ENCODE measurements around the gene PHKG2.

PHKG2 gene

GRCh38 chr16:30780021-30780420 lies 31.8 kb downstream of the PHKG2 start:
- peaks cover 3% of the 10 kb centered on the region; the same call in 1 of the 2 replicates for H3K79me2 ChIP-seq (ENCODE audit: insufficient read depth, low read length)
- H3K4me3 ChIP-seq (ENCODE audit: low read length, poor library complexity, severe bottlenecking), result no peak overlapping the region
- no peaks in the 10 kb centered on the region for H3K27me3 ChIP-seq (ENCODE audit: insufficient read depth, low read length, poor library complexity, severe bottlenecking)
- H3K4me1 ChIP-seq (ENCODE audit: insufficient read depth, low read length, poor library complexity, severe bottlenecking), result no peaks in the 10 kb centered on the region
- H2AFZ ChIP-seq (ENCODE audit: low read length), result no peak overlapping the region
- H3K36me3 ChIP-seq (ENCODE audit: insufficient read depth, low read length), result peaks cover 16% of the 10 kb centered on the region; the same call in 1 of the 2 replicates
- no peaks in the 10 kb centered on the region for H3K9me2 ChIP-seq (replicated peaks; ENCODE audit: low read depth, low read length)
- no peak overlapping the region for H3K9ac ChIP-seq (ENCODE audit: low read depth, low read length, poor library complexity, severe bottlenecking)
- no peaks in the 10 kb centered on the region for H3F3A ChIP-seq (ENCODE audit: low read depth)
- H3K9me3 ChIP-seq (ENCODE audit: insufficient read depth, low read depth, low read length), result no peaks in the 10 kb centered on the region
- no peak for TF ChIP-seq CTCF (conservative IDR thresholded peaks at IDR 0.05; ENCODE audit: low read length)
- TF ChIP-seq EZH2phosphoT487 (IDR thresholded peaks at IDR 0.05; ENCODE audit: borderline replicate concordance), result no peak
- no peak overlapping the region for H3K4me2 ChIP-seq (ENCODE audit: low read depth, low read length, poor library complexity, severe bottlenecking)
- H4K20me1 ChIP-seq (ENCODE audit: insufficient read depth, low read length, poor library complexity, severe bottlenecking), result no peaks in the 10 kb centered on the region

- H3K4me2 ChIP-seq (ENCODE audit: low read depth, low read length, poor library complexity, severe bottlenecking), result no peak overlapping the region
- H3K79me2 ChIP-seq (ENCODE audit: insufficient read depth, low read length), result peaks cover 9% of the 10 kb centered on the region; the same call in 1 of the 2 replicates
- no peaks in the 10 kb centered on the region for H3K9me3 ChIP-seq (ENCODE audit: insufficient read depth, low read depth, low read length)
- H2AFZ ChIP-seq (ENCODE audit: low read length), result no peak overlapping the region
- no peaks in the 10 kb centered on the region for H3K9me2 ChIP-seq (replicated peaks; ENCODE audit: low read depth, low read length)
- H3K27me3 ChIP-seq (ENCODE audit: insufficient read depth, low read length, poor library complexity, severe bottlenecking), result no peaks in the 10 kb centered on the region
- no peak overlapping the region for H3K4me3 ChIP-seq (ENCODE audit: low read length, poor library complexity, severe bottlenecking)
- TF ChIP-seq EZH2phosphoT487 (IDR thresholded peaks at IDR 0.05; ENCODE audit: borderline replicate concordance) (no peak), CTCF (conservative IDR thresholded peaks at IDR 0.05; ENCODE audit: low read length) (no peak)
- no peak overlapping the region for H3K9ac ChIP-seq (ENCODE audit: low read depth, low read length, poor library complexity, severe bottlenecking)
- H3K4me1 ChIP-seq (ENCODE audit: insufficient read depth, low read length, poor library complexity, severe bottlenecking), result no peaks in the 10 kb centered on the region
- no peaks in the 10 kb centered on the region for H4K20me1 ChIP-seq (ENCODE audit: insufficient read depth, low read length, poor library complexity, severe bottlenecking)
- H3K36me3 ChIP-seq (ENCODE audit: insufficient read depth, low read length), result peaks cover 16% of the 10 kb centered on the region; the same call in 1 of the 2 replicates
- H3F3A ChIP-seq (ENCODE audit: low read depth), result no peaks in the 10 kb centered on the region
Measured at GRCh38 chr16:30780549-30780948, 32.3 kb downstream of the PHKG2 start.

- Histone ChIP-seq H3K36me3 (ENCODE audit: insufficient read depth, low read length) (peaks cover 16% of the 10 kb centered on the region; the same call in 1 of the 2 replicates), H3K27me3 (ENCODE audit: insufficient read depth, low read length, poor library complexity, severe bottlenecking) (no peaks in the 10 kb centered on the region)
- TF ChIP-seq CTCF (conservative IDR thresholded peaks at IDR 0.05; ENCODE audit: low read length) (no peak), EZH2phosphoT487 (IDR thresholded peaks at IDR 0.05; ENCODE audit: borderline replicate concordance) (no peak)
Measured at GRCh38 chr16:30782486-30783279, 34.5 kb downstream of the PHKG2 start.

More at GRCh38 chr16:30782486-30783279, 34.5 kb downstream of the PHKG2 start:
- H3K79me2 ChIP-seq (ENCODE audit: insufficient read depth, low read length), result peaks cover 23% of the 10 kb centered on the region
- H4K20me1 ChIP-seq (ENCODE audit: insufficient read depth, low read length, poor library complexity, severe bottlenecking), result no peaks in the 10 kb centered on the region
- H3K9ac ChIP-seq (ENCODE audit: low read depth, low read length, poor library complexity, severe bottlenecking), result no peak overlapping the region
- no peaks in the 10 kb centered on the region for H3F3A ChIP-seq (ENCODE audit: low read depth)
- no peak overlapping the region for H2AFZ ChIP-seq (ENCODE audit: low read length)
- no peak overlapping the region for H3K4me2 ChIP-seq (ENCODE audit: low read depth, low read length, poor library complexity, severe bottlenecking)
- no peaks in the 10 kb centered on the region for H3K9me3 ChIP-seq (ENCODE audit: insufficient read depth, low read depth, low read length)
- H3K4me3 ChIP-seq (ENCODE audit: low read length, poor library complexity, severe bottlenecking), result no peak overlapping the region
- H3K9me2 ChIP-seq (replicated peaks; ENCODE audit: low read depth, low read length), result no peaks in the 10 kb centered on the region
- H3K4me1 ChIP-seq (ENCODE audit: insufficient read depth, low read length, poor library complexity, severe bottlenecking), result peaks cover 11% of the 10 kb centered on the region
